Thyroid gland (tissue), 4 donors: ENCODE results near the gene CTDSP2.

Experiments used
- POLR2A ChIP-seq, 2 donors: fragments of 450-650 bp; IDR thresholded peaks; one replicate each; pipeline ENCODE4 v1.6.1; 2017; ENCODE audit warnings: antibody characterized with exemption in 2 of 2, mild to moderate bottlenecking in 2 of 2, moderate library complexity in 1 of 2
- TF ChIP-seq, protein P1 (sequence below), 6 experiments: fragments of 200-600 bp in 3 of 6; fragments of 450-650 bp in 3 of 6; sonication (generic) in 3 of 6; IDR thresholded peaks; one replicate each; pipeline ENCODE4 v1.5.1; 2016 to 2019; ENCODE audit warnings: antibody characterized with exemption in 6 of 6, mild to moderate bottlenecking in 2 of 6, inconsistent platforms in 1 of 6, moderate library complexity in 1 of 6

GRCh38 chr12:57854965-57855364 lies 8.4 kb upstream of the CTDSP2 start:
- TF ChIP-seq, protein P1, sequence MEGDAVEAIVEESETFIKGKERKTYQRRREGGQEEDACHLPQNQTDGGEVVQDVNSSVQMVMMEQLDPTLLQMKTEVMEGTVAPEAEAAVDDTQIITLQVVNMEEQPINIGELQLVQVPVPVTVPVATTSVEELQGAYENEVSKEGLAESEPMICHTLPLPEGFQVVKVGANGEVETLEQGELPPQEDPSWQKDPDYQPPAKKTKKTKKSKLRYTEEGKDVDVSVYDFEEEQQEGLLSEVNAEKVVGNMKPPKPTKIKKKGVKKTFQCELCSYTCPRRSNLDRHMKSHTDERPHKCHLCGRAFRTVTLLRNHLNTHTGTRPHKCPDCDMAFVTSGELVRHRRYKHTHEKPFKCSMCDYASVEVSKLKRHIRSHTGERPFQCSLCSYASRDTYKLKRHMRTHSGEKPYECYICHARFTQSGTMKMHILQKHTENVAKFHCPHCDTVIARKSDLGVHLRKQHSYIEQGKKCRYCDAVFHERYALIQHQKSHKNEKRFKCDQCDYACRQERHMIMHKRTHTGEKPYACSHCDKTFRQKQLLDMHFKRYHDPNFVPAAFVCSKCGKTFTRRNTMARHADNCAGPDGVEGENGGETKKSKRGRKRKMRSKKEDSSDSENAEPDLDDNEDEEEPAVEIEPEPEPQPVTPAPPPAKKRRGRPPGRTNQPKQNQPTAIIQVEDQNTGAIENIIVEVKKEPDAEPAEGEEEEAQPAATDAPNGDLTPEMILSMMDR (IDR thresholded peaks at IDR 0.05): no peak
- no peak for TF ChIP-seq POLR2A (IDR thresholded peaks at IDR 0.05)
